Heart left ventricle (tissue), 13 donors: Measurements from ENCODE around the gene CELSR1.

Experiments used
- CTCF ChIP-seq, 12 donors: fragments of 200-600 bp; sonication (generic) in 4 of 12; IDR thresholded peaks; one replicate each; pipeline versions ENCODE4 v1.5.0 to v1.8.0; 2018 to 2022; ENCODE audit warnings: antibody characterized with exemption in 12 of 12, mild to moderate bottlenecking in 5 of 12
- POLR2A ChIP-seq, 2 donors: fragments of 450-650 bp; IDR thresholded peaks; one replicate each; pipeline ENCODE4 v1.6.1; 2017; ENCODE audit warnings: antibody characterized with exemption in 2 of 2, mild to moderate bottlenecking in 2 of 2, moderate library complexity in 2 of 2
- donor health status: ischemic (EF 13 %, LVEDD 7.1; RV severe dilation, severe dysfunction).
- donor health status: DM: no; HTN: yes; CAD: no.
- donor health status: DM: no; HTN: no; CAD: no.
- donor health status: ischemic (EF 25% LVEDD 6.9; RV normal size, moderate dysfunction).
- donor health status: ischemic (EF 25% LVEDD 5.7; RV mildly dilated, moderate dysfunction).
- donor health status: ischemic (EF 35%, LVEDD 5.7; RV mildly dilated, moderate dysfunction).
- donor health status: nonischemic (EF 11% LVEDD 7.7; RV severe dilation, severe dysfunction).
- donor health status: DM: yes; HTN: yes; CAD: no.
- donor health status: PGD.
- donor health status: ischemic (EF 29% LVEDD 5.4; RV normal size, mild dysfunction).
- donor health status: nonischemic (EF 23%, LVEDD 6.1; RV moderate dilation, normal function).

GRCh38 chr22:46538814-46539160, 1.4 kb upstream of the CELSR1 start:
- TF ChIP-seq POLR2A (IDR thresholded peaks at IDR 0.05) (no peak), CTCF (IDR thresholded peaks at IDR 0.05) (peak in 1 of 12 donors; percentile 1)
